ENCODE data around the gene SLC1A2.
A peak's percentile ranks its signal among the peaks of the same experiment; 100 is the strongest.

Gene SLC1A2

GRCh38 chr11:35262735-35263134, 156.6 kb downstream of the SLC1A2 start:
- no peak for DNase-seq

- peak in 1 of 2 experiments; percentile 20 for DNase-seq
These were observed 157.3 kb downstream of the SLC1A2 start for GRCh38 chr11:35262056-35262455.

GRCh38 chr11:35261197-35261596, 158.2 kb downstream of the SLC1A2 start:
- no peak for DNase-seq

GRCh38 chr11:35260342-35260985, 158.9 kb downstream of the SLC1A2 start:
- DNase-seq: peak in 1 of 2 experiments; percentile 14

GRCh38 chr11:35259529-35259928, 159.8 kb downstream of the SLC1A2 start:
- DNase-seq: no peak

- DNase-seq: no peak
These were observed 162.1 kb downstream of the SLC1A2 start for GRCh38 chr11:35257281-35257680.

- no peak for DNase-seq
These were observed 163.1 kb downstream of the SLC1A2 start for GRCh38 chr11:35256296-35256695.

- no peak for DNase-seq
These were observed 163.8 kb downstream of the SLC1A2 start for GRCh38 chr11:35255514-35255913.

- DNase-seq: no peak
These were observed 166.1 kb downstream of the SLC1A2 start for GRCh38 chr11:35253237-35253636.

- DNase-seq: no peak
These were observed 168.7 kb downstream of the SLC1A2 start for GRCh38 chr11:35250621-35251020.

- DNase-seq: no peak
These were observed 169.2 kb downstream of the SLC1A2 start for GRCh38 chr11:35250192-35250591.

- no peak for DNase-seq
These were observed 170.6 kb downstream of the SLC1A2 start for GRCh38 chr11:35248558-35249323.

GRCh38 chr11:35247863-35248262, 171.5 kb downstream of the SLC1A2 start:
- DNase-seq: no peak

GRCh38 chr11:35247428-35247827, 171.9 kb downstream of the SLC1A2 start:
- no peak for DNase-seq

GRCh38 chr11:35246745-35247144, 172.6 kb downstream of the SLC1A2 start:
- DNase-seq: no peak

- no peak for DNase-seq
These were observed 173.6 kb downstream of the SLC1A2 start for GRCh38 chr11:35245786-35246185.

- DNase-seq: no peak
These were observed 174.3 kb downstream of the SLC1A2 start for GRCh38 chr11:35245056-35245455.

- DNase-seq: no peak
These were observed 175.6 kb downstream of the SLC1A2 start for GRCh38 chr11:35243774-35244173.

- no peak for DNase-seq
These were observed 176.7 kb downstream of the SLC1A2 start for GRCh38 chr11:35242412-35243242.

GRCh38 chr11:35241531-35241930, 177.8 kb downstream of the SLC1A2 start:
- DNase-seq: no peak

- no peak for DNase-seq
These were observed 178.3 kb downstream of the SLC1A2 start for GRCh38 chr11:35241083-35241482.

- no peak for DNase-seq
These were observed 179.8 kb downstream of the SLC1A2 start for GRCh38 chr11:35239471-35240075.

GRCh38 chr11:35238882-35239281, 180.5 kb downstream of the SLC1A2 start:
- DNase-seq: no peak

All from NCI-H446 (cell line).